ENCODE measurements around the gene DNAH1.

DNAH1 gene

GRCh38 chr3:52441772-52442332 is 125.7 kb downstream of the DNAH1 start:
- Histone ChIP-seq H3K4me3 (ENCODE audit: low read depth, low read length) (no peak overlapping the region), H3K36me3 (no peaks in the 10 kb centered on the region), H3K27me3 (no peaks in the 10 kb centered on the region), H3K9me3 (no peaks in the 10 kb centered on the region), H3K4me1 (no peaks in the 10 kb centered on the region)
- DNase-seq: no peak
- no peak for TF ChIP-seq CTCF (IDR thresholded peaks at IDR 0.05; ENCODE audit: low read depth, low read length)

GRCh38 chr3:52442409-52443267 is 126.5 kb downstream of the DNAH1 start:
- Histone ChIP-seq H3K27me3 (no peaks in the 10 kb centered on the region), H3K4me1 (no peaks in the 10 kb centered on the region), H3K4me3 (ENCODE audit: low read depth, low read length) (no peak overlapping the region)

GRCh38 chr3:52443268-52443610 is 127.1 kb downstream of the DNAH1 start:
- H3K27me3 ChIP-seq: no peaks in the 10 kb centered on the region
- TF ChIP-seq CTCF (IDR thresholded peaks at IDR 0.05; ENCODE audit: low read depth, low read length): no peak
- no peaks in the 10 kb centered on the region for H3K9me3 ChIP-seq
- H3K4me1 ChIP-seq: no peaks in the 10 kb centered on the region
- H3K4me3 ChIP-seq (ENCODE audit: low read depth, low read length): no peak overlapping the region
- DNase-seq: no peak
- H3K36me3 ChIP-seq: no peaks in the 10 kb centered on the region

More at GRCh38 chr3:52442409-52443267, 126.5 kb downstream of the DNAH1 start:
- no peak for TF ChIP-seq CTCF (IDR thresholded peaks at IDR 0.05; ENCODE audit: low read depth, low read length)
- Histone ChIP-seq H3K9me3 (no peaks in the 10 kb centered on the region), H3K36me3 (no peaks in the 10 kb centered on the region)
- DNase-seq: no peak

GRCh38 chr3:52443791-52444687 is 127.9 kb downstream of the DNAH1 start:
- TF ChIP-seq CTCF (IDR thresholded peaks at IDR 0.05; ENCODE audit: low read depth, low read length): no peak

GRCh38 chr3:52444860-52445793 is 129.0 kb downstream of the DNAH1 start, which contains the start of gene SEMA3G:
TSS of gene SEMA3G (minus strand) at chr3:52445103. CDS start at chr3:52445027, 76 bp downstream.
- no peaks in the 10 kb centered on the region for H3K27me3 ChIP-seq
- H3K4me1 ChIP-seq: no peaks in the 10 kb centered on the region
- peak; percentile 27 for TF ChIP-seq CTCF (IDR thresholded peaks at IDR 0.05; ENCODE audit: low read depth, low read length)
- H3K9me3 ChIP-seq: no peaks in the 10 kb centered on the region
- no peaks in the 10 kb centered on the region for H3K36me3 ChIP-seq
- DNase-seq: peak; percentile 78
- H3K4me3 ChIP-seq (ENCODE audit: low read depth, low read length): no peak within 1 kb of the TSS

More at GRCh38 chr3:52443791-52444687, 127.9 kb downstream of the DNAH1 start:
- no peaks in the 10 kb centered on the region for H3K36me3 ChIP-seq
- no peak overlapping the region for H3K4me3 ChIP-seq (ENCODE audit: low read depth, low read length)
- H3K27me3 ChIP-seq: no peaks in the 10 kb centered on the region
- H3K9me3 ChIP-seq: no peaks in the 10 kb centered on the region
- no peaks in the 10 kb centered on the region for H3K4me1 ChIP-seq
- no peak for DNase-seq

Measured in BE2C (cell line).